Skeletal muscle cell (primary cell): Measurements from ENCODE around the gene SLC51A.
"Not testable (repeated sequence)": the region's sequence is repeated elsewhere in the genome, so short reads cannot be mapped to it uniquely, and the experiment has no call there.

ENCODE experiments used
- DNase-seq: peaks from one replicate; pipeline ENCODE4 v3.0.0-alpha.2; 2010; ENCODE audit warnings: low read depth
- H3K4me3 ChIP-seq: 2 replicates; pipeline ENCODE4 v1.5.1; 2011; ENCODE audit warnings: low read depth, mild to moderate bottlenecking, control low read depth, low read length, moderate library complexity

SLC51A gene

GRCh38 chr3:196232882-196233251 lies 16.5 kb downstream of the SLC51A start:
- H3K4me3 ChIP-seq: no peak overlapping the region
- DNase-seq: no peak

- no peak overlapping the region for H3K4me3 ChIP-seq
- DNase-seq: no peak
These were observed 19.3 kb downstream of the SLC51A start for GRCh38 chr3:196235452-196236122.

DNA sequence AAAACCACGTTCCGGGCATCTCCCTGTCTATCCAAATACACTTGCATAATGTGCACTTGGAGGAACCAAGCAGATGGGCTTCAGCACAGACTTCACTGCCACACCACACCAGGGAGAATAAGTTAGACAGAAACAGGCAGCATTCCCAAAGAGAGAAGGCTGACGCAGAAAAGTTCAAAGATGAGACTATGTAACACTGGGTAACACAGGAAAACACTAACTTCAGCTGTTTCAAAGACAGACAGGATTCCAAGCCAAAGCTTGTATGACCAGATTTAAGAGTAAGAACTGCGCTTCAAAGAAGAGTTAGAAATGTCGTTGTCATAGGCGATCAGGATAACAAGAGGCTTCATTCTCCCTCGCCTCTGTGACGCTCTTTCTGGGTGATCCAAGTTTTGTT lies 19.9 kb downstream of the SLC51A start:
- no peak for DNase-seq
- no peak overlapping the region for H3K4me3 ChIP-seq

DNA sequence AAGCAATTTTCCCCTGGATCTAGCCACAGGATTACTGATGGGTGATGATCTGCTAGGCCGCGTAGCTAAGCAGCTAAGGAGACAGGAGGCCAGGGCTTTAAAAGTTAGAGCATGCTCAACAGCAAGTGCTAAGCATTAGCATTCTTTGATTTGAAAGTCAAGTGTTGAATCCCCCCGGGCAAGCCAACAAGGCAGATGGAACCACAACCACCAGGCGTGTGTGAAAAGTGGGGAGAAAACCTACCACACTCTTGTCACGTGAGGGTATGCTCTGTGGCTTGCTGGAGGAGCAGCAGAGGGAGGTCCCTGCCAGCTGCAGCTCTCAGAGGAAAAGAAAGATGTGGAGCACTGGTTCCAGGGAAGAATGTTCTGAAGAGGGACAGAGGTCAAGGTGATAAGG lies 20.9 kb downstream of the SLC51A start:
- DNase-seq: no peak
- no peak overlapping the region for H3K4me3 ChIP-seq

DNA sequence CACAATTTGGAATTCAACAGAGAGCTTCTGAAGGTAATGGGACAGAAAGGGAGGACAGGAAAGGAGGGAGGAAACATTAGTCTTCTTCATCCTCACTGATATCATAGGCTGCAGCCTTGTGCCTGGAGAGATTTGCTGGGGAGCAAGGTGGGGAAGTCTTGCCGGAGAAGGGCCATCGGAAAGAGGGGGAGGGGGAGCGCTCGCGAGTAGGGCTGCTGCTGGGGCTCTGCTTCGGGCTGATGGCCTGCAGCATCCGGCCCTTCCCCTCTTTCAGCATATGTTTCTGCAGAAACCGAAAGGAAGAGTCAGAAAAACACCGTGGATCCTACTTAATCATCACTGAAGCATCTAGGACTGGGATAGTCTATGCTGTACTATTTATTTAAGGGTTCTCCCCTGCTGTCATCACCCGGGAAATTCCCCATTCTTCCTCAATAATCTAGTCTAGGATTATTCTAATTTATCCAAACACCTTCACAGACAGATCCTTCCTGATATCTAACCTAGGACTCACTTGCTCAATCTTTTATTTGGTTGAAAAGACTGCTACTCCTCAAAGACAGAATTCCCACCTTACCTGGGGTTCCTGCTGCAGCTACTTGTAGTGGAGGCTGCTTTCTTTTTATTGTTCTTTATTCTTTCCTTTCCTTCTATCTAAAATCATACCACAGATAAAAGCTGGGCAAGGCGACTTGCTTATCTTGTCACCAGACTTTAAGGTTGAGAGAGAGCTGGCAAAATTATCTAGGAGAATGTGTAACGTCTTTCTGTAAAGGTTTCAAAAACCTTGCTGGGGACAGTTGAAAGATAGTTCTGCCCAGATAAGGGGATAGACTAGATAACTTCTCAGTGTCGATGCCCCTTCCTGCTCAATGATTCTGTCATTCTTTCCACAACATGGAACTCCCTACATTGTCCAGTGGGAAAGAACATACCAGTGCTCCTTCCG lies 22.6 kb downstream of the SLC51A start:
- no peak for DNase-seq
- H3K4me3 ChIP-seq: no peak overlapping the region

- no peak for DNase-seq
- no peak overlapping the region for H3K4me3 ChIP-seq
These were observed 24.1 kb downstream of the SLC51A start for GRCh38 chr3:196240424-196240823.

DNA sequence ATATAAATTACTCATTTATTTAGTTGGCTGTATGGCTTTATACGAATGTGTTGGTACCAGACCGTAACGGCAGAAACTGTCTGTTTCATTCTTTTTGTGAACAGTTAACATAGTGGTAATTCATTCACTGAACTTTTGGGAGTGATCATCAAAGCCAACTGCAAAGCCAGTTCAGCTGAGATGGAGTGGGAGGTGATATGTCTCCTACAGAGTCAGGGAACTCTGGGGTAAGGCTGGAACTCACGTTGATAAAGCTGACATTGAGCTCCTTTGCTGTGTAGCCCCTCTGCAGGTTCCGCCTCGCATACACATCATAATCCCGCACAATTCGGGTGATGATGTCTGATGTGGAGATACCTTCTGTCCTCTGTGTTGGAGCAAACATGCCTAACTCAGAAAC lies 25.4 kb downstream of the SLC51A start:
- no peak overlapping the region for H3K4me3 ChIP-seq
- DNase-seq: no peak

GRCh38 chr3:196244166-196244565 lies 27.8 kb downstream of the SLC51A start:
- DNase-seq: not testable (repeated sequence)

GRCh38 chr3:196246612-196247308 lies 30.4 kb downstream of the SLC51A start:
- no peak for DNase-seq

More at GRCh38 chr3:196244166-196244565, 27.8 kb downstream of the SLC51A start:
- not testable (repeated sequence) for H3K4me3 ChIP-seq

DNA sequence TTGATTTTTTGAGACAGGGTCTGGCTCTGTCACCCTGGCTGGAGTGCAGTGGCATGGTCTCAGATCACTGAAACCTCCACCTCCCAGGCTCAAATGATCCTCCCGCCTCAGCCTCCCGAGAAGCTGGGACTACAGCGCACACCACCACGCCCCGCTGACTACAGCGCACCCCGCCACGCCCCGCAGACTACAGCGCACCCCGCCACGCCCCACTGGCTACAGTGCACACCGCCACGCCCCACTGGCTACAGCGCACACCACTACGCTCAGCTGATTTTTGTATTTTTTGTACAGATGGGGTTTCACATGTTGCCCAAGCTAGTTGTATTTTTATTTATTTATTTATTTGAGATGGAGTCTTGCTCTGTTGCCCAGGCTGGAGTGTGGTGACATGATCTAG lies 35.6 kb downstream of the SLC51A start:
- DNase-seq: no peak
- no peak overlapping the region for H3K4me3 ChIP-seq

More at GRCh38 chr3:196246612-196247308, 30.4 kb downstream of the SLC51A start:
- H3K4me3 ChIP-seq: no peak overlapping the region

- no peak overlapping the region for H3K4me3 ChIP-seq
- no peak for DNase-seq
These were observed 38.3 kb downstream of the SLC51A start for GRCh38 chr3:196254376-196255283.

DNA sequence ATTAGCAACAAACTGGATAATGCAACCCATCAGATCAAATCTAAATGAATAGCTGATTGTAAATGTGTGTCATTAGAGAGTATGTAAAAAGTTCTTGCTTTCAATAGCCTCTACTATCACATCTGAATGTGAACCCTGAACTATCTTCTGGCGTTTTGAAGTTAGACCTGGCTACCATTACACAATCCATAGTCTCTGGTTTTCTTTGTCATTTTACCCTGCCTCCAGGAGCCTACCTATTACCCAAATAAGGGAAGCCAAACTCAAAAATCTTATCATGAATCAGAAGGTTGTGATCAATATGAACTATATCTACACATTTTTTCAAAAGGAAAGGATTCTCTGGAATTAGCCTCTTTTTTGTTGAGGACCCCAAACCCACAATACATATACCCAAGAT lies 39.4 kb downstream of the SLC51A start:
- no peak overlapping the region for H3K4me3 ChIP-seq
- no peak for DNase-seq

- no peak overlapping the region for H3K4me3 ChIP-seq
- DNase-seq: no peak
These were observed 44.5 kb downstream of the SLC51A start for GRCh38 chr3:196260784-196261183.

- DNase-seq: no peak
- H3K4me3 ChIP-seq: no peak overlapping the region
These were observed 47.5 kb downstream of the SLC51A start for GRCh38 chr3:196263819-196264218.

- H3K4me3 ChIP-seq: no peak overlapping the region
- DNase-seq: no peak
These were observed 52.2 kb downstream of the SLC51A start for GRCh38 chr3:196268284-196269163.

DNA sequence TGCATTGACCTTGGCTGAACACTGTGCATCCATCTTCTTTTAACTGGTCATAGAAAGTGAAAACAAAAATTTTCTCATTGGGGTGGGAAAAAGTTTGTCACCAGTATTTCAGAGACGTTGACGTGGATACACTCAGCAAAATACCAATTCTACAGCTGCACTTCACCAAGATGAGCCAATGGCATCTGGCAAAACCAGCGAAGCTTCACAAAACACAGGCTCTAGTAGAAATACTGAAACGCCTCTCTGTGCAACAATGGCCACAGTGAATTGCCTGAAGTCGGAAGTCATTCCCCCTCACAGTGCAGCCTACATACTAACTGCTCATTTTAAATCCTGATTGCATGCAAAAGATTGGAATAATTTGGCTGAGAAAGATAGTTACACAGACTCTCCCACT lies 54.2 kb downstream of the SLC51A start:
- H3K4me3 ChIP-seq: no peak overlapping the region
- DNase-seq: no peak

GRCh38 chr3:196272826-196273225 lies 56.5 kb downstream of the SLC51A start:
- no peak overlapping the region for H3K4me3 ChIP-seq
- DNase-seq: no peak

DNA sequence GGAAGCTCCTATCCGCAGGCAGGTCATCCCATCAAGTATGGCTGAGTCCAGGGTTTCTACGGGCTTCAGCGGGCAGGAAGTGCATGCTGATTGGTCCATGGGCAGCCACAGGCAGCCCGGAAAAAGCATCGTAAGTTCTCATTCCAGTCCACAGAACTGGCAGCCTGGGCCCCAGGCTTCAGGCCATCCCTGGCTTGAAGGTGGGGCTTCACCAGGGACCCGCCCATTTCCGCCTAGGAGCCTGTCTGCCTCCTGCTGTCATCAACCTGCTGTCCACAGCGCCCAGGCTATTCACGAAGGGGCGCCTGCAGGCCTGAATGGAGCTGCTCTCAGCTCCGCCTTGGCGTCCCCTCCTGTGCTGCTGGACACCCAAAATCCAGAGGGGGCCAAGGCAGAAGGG lies 57.3 kb downstream of the SLC51A start:
- no peak for DNase-seq
- no peak overlapping the region for H3K4me3 ChIP-seq
